NCI-H1694 (cell line): Measurements from ENCODE around the gene PMPCB.
"Not testable (repeated sequence)": the region's sequence is repeated elsewhere in the genome, so short reads cannot be mapped to it uniquely, and the experiment has no call there.

Experiments used
- DNase-seq: peaks from one replicate; lab custom pipeline; 2025; lab: John Stamatoyannopoulos, UW

PMPCB gene

GRCh38 chr7:103296901-103297836 lies at the start of gene PMPCB:
PMPCB (plus strand) TSS chr7:103297435; CDS start chr7:103297460, 25 bp downstream.
- peak; percentile 93 for DNase-seq

DNA sequence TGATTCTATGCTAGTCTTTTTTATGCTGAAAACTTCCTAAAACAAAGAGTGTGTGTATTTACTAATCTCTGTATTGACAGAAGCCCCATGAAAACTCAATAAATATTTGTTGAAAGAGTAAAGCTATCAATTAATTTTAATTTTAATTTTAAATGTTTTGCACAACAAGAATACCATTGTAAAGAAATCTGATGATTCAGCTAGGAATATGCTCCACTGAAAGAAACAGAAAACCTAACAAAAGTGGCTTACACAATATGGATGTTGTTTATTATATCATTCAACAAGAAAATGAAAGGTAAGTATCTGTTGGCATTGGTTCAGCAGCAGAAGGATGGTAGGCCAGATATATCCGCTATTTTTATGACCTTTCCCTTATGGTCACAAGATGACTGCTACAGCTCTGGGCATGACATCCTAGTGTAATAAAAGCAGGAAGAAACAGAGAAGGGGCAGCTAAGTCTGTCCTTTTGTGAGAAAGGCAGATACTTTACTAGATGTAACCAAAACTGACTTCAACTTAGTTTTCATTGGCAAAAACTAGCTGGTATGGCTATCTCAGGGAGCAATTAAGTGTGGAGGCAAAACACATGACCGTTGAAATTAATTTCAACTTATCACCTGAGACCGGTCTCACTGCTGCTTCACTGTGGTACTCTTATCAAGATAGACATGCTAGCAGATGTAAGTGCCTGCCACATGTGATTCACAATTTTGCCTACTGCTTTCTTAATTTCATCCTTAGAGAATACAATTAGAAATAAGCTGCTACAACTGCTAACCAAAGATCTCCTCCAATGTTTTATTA lies 43.3 kb upstream of the PMPCB start:
- DNase-seq = not testable (repeated sequence)

GRCh38 chr7:103264054-103264453 lies 33.2 kb upstream of the PMPCB start:
- not testable (repeated sequence) for DNase-seq

DNA sequence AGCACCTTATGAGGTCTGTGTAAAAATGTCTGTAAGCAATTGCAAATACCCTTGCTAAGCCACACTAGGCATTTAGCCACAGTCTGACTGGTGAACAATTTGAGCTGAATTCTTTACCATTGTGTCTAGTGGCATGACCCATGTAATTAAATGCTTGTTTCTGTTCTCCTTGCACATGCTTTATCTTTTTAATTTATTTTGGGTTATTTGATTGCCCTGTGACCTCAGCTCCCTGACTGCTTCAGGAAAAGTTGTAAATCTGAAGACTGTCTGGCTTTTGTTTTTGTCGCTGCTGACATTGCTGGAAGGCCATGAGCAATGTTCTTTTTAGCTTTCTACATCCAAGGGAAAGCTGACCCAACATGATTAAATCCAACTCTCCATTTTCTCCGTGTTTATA lies 31.0 kb upstream of the PMPCB start:
- not testable (repeated sequence) for DNase-seq

GRCh38 chr7:103273374-103273773 lies 23.9 kb upstream of the PMPCB start:
- not testable (repeated sequence) for DNase-seq

- not testable (repeated sequence) for DNase-seq
These were observed 22.4 kb upstream of the PMPCB start for GRCh38 chr7:103274867-103275266.

DNA sequence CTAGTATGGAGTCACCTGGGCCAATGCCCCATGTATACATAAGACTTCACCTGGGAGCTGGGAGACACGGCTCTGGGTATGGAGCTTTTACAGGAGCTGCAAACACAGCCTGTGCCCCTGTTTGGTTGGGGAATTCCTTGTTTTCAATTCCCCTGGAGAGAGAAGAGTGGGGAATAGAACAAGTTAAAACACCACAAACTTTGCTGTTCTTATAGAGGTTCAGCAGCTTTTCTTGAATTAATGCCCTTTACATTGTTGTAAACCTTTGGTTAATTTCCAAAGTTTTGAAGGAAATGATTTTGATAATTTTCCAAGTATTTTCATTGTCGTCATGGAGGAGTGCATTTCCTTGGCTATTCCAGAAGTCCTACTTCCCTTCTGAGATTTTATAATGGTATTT lies 19.0 kb upstream of the PMPCB start:
- not testable (repeated sequence) for DNase-seq

DNA sequence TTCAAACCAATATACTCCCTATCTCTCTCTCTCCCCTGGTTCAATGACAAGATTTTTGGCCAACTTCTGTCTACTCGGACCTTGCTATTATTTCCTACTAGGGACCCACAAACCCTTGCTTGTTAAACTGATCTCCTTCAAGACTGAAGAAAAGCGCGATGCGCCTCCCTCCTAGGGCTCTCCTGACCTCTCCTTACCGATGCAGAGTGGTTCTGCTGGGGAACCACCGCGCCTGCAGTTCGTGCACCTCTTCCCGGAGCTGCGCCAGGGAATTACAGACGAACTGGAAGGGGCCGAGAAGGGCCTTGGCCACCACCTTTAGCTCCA lies 17.6 kb upstream of the PMPCB start:
- DNase-seq = not testable (repeated sequence)

DNA sequence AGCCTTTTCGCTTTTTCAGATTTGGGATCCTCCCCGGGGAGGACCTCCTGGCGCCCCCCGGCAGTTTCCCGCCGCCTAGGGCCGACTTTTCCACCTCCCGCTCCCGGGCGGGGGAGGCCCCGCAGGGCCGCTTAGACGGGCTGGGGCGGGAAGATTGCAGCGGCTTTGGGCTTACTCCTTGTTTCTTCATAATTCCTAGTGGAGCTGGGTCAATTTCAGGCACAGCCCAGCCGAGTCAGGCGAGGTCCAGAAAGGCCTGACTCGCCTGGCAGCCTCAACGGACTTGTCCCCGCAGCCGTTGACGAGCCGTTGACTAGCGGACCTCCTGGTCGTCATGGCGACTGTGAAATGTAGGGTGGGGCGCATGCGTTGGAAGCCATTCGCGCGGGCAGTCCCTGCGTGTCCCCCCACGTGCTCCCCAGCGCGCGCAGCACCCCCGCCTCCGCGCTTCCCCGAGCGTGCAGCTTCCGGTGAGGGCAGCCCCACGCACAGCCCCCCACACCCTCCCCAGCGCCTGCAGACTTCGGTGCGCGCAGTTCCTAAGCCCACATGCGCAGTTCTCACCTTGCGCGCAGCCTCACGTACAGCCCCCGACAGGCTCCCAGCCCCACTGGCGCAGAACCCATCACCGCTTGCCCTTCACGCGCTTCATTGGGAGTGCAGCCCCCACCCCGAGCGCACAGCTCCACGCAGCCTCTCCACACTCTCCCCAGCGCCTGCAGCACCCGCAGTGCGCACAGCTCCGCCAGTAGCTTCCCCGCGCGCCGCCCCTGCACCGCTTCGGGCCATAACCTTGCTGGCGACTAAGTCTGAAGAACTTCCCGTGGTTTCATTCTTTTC lies 17.1 kb upstream of the PMPCB start:
- not testable (repeated sequence) for DNase-seq

DNA sequence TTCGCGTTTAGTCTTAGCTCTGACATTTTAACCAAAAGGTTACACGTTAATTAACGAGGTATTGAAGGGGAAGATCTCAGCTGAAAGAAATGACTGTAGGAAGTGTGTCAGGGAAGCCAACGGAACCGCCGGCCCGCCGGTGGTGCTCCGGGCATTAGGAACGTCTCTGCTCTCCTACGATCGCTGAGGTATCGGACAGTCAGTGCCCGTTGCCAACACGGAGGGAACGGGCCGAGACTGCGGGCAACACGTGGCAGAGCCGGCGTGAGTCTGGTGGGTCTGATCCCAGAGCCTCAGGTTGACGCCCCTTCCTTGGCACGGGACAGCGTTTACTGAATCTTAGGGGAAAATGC lies 16.5 kb upstream of the PMPCB start:
- DNase-seq = not testable (repeated sequence)

DNA sequence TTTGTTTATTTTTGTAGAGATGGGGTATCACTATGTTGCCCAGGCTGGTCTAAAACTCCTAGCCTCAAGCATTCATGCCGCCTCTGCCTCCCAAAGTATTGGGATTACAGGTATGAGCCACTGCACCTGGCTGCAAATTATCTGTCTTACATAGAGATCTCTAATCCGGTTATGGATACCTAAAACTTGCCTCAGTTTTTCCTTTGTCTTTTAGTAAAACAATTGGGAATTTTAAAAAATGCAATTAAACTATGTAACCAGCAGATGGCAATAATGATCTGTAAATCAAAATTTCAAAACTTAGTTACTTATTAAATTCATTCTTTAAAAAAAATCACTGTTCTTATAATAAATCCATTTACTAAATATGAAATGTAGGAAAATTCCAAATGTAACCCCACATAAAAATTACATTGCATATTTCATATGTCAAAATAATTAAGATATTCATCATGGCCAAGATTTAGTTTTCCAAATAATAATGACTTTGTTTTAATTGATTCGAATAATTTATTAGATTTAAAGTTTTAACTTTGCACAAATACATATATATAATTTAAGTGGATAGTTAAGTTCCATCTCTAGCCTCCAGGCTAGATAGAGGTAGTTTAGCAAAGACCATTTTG lies 14.3 kb upstream of the PMPCB start:
- DNase-seq = not testable (repeated sequence)

DNA sequence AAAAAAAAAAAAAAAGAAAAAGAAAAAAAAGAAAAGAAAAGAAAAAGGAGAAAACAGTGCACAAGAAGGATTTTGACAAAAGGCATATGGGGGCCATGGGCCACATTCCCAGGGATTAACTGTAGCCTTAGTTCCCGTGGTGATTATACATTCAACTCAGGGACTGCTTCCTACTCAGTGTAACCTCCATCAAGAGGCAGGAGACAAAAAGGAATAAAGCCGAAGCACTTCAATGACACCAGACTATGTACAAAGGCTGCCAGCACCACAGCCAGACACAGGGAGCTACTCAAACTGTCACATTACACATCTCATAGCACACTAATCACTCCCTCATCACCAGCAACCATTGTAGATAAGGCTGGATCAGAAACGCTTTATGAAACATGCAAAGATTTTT lies 5.1 kb upstream of the PMPCB start:
- DNase-seq = no peak

DNA sequence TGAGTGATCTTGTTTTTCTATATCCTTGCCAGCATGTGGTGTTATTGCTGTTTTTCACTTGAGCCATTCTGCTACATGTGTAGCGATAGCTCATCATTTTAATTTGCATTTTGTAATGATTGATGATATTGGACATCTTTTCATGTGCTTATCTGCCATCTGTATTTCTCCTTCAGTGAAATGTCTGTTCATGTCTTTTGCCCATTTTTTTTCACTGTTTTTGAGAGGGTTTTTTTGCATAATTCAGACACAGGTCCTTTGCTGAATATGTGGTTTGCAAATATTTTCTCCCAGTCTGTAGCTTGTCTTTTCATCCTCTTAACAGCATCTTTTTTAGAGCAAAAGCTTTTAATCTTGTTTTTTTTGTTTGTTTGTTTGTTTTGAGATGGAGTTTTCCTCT lies 3.7 kb upstream of the PMPCB start:
- DNase-seq = no peak

- no peak for DNase-seq
These were observed 573 bp downstream of the PMPCB start for GRCh38 chr7:103297837-103298179.

DNA sequence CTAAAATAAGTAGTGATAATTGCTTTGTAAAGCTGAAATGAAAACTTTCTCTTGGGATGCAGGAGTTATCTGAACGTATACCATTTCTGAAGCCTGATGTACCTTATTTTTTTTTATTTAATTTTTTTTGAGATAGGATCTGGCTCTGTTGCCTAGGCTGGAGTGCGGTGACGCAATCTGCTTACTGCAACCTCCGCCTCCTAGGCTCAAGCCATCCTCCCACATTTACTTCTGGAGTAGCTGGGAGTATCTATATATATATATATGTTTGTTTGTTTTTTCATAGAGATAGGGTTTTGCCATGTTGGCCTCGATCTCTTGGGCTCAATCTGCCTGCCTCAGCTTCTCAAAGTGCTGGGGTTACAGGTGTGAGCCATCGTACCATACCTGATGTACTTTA lies 2.4 kb downstream of the PMPCB start:
- no peak for DNase-seq

DNA sequence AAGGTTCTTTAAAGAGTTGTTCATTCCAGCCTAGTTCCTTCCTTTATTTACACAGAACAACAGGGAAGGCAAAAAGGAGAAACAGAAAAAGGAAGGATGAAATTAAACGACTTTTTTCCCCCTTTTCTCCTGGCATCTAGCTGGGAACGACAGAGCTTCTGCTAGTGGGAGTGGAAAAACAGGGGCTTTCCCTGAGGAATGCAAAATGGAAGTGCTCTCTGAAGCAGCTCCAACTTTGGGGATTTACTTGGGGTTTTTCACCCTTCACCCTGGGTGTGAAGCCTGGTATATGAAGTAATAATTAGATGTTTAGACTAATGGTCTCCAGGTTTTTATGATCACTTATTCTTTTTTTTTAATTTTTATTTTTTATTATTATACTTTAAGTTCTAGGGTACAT lies 4.2 kb downstream of the PMPCB start:
- DNase-seq = no peak

GRCh38 chr7:103307503-103308231 lies 10.4 kb downstream of the PMPCB start:
- no peak for DNase-seq

- no peak for DNase-seq
These were observed 17.6 kb downstream of the PMPCB start for GRCh38 chr7:103314852-103315251.

DNA sequence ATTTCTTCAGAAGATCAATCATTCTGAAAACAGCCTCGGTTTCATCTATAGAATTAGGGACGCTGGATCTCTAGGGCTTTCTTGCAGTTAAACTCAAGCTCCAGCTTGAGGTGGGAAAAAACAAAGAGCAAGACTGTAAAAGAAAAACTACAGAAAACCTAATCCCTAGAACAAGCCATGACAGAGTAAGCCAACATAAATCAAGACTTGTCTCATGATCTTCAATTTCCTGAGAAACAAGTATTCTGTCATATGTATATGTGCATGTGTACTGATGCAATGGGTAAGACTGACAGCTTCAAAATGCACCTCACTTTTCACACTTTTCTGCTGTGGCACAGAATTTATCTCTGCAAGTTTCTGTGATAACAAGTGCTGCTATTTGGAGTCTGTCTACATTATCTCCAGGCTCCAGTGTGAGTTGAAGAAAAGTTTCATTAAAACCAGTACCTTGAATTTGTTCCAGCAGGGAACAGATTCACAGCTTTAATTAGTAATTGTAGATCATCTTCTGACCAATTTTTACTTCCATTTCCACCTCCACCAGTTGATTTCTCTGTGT lies 19.2 kb downstream of the PMPCB start:
- DNase-seq = no peak

DNA sequence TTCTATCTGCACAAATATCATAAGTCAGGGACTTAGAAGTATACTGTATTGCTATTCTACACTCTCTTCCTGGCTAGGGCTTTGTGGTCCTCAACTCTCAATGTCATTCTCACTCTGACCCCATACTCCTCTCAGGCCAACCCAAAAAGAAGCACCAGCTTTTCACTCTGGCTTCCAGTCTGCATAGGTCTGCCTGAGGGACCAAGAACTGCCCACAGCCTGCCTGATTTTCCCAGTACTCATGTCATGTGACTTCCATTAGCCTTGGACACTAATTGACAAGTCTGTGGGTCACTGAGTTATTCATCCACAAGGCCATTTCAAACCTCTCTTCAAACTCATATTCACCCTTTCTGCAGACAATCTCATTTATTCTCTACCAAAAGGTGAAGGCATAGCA lies 19.8 kb downstream of the PMPCB start:
- DNase-seq = no peak

GRCh38 chr7:103325744-103326143 lies 28.5 kb downstream of the PMPCB start:
- no peak for DNase-seq
